GM23338 (cell line): ENCODE measurements around the gene CACNA1F.

ENCODE experiments used
- CTCF ChIP-seq, 2 experiments: fragments of 200-600 bp in 1 of 2; sonication (generic) in 1 of 2; conservative IDR thresholded peaks; 2 replicates each; pipeline versions ENCODE4 v1.5.1 to v1.6.1; 2016 to 2017; ENCODE audit warnings: antibody characterized with exemption in 2 of 2, low read depth in 2 of 2, mild to moderate bottlenecking in 2 of 2, moderate library complexity in 1 of 2
- POLR2AphosphoS5 ChIP-seq: IDR thresholded peaks from 2 replicates; pipeline ENCODE4 v1.6.1; 2016; ENCODE audit warnings: antibody characterized with exemption, low read depth

GRCh38 chrX:49227726-49228125 is 5.4 kb downstream of the CACNA1F start:
- TF ChIP-seq CTCF (conservative IDR thresholded peaks at IDR 0.05; ENCODE audit: low read depth in 2 of 2) (no peak), POLR2AphosphoS5 (no peak)
